Astrocyte of the cerebellum (primary cell): ENCODE results near the gene PACS2.

Source experiments
- DNase-seq: peaks from one replicate; pipeline ENCODE4 v3.0.0-alpha.2; 2011; ENCODE audit warnings: low read depth
- H3K4me3 ChIP-seq: 2 replicates; pipeline ENCODE4 v1.5.1; 2011; ENCODE audit warnings: mild to moderate bottlenecking, low read depth, low read length, moderate library complexity
- in situ Hi-C: cut with HindIII; loops from 2 replicates; pipeline ENCODE4 v1.10.0; 2017; ENCODE audit warnings: low sequenced_read_pairs
- TF ChIP-seq, protein P1 (sequence below): IDR thresholded peaks from 2 replicates; pipeline ENCODE4 v1.5.1; 2012; ENCODE audit warnings: low read length, low read depth, moderate library complexity, mild to moderate bottlenecking; ENCODE audit errors: missing control alignments

Gene PACS2

DNA sequence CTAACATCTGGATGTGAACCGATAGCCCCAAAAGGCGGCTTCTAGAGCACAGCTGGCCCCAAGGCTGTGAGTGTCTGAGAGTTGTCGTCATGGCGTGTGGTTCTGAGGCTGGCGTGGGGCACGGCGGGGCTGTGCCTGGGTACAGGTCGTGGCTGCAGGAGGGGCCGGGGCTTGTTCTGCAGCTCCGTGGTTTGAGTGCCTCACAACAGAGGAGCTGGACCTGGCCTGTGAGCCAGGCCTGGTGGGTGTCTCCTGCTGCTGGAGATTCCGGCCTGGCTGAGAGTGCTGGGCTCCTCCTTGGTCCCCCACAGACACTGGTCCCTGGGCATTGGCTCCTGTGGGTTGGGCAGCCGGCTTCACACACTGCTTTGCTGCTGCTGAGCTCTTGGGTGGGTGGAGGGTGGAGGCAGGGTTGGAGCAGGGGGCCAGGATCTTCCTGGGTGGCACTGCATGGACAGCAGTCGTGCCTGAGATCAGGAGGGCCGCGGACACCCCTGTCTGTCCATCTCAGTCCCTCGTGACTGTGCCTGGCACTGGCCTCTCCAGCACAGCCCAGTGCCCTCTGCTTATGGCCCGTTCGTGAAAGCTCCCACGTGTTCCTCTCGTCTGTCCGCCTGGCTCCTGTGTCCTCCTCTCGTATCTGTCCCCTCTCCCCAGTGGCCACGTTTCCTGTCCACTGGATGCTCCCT, 52.0 kb downstream of the PACS2 start:
- in situ Hi-C loops: no loop called here
- no peak for DNase-seq
- TF ChIP-seq, protein P1, sequence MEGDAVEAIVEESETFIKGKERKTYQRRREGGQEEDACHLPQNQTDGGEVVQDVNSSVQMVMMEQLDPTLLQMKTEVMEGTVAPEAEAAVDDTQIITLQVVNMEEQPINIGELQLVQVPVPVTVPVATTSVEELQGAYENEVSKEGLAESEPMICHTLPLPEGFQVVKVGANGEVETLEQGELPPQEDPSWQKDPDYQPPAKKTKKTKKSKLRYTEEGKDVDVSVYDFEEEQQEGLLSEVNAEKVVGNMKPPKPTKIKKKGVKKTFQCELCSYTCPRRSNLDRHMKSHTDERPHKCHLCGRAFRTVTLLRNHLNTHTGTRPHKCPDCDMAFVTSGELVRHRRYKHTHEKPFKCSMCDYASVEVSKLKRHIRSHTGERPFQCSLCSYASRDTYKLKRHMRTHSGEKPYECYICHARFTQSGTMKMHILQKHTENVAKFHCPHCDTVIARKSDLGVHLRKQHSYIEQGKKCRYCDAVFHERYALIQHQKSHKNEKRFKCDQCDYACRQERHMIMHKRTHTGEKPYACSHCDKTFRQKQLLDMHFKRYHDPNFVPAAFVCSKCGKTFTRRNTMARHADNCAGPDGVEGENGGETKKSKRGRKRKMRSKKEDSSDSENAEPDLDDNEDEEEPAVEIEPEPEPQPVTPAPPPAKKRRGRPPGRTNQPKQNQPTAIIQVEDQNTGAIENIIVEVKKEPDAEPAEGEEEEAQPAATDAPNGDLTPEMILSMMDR: no peak
- H3K4me3 ChIP-seq: no peak overlapping the region

DNA sequence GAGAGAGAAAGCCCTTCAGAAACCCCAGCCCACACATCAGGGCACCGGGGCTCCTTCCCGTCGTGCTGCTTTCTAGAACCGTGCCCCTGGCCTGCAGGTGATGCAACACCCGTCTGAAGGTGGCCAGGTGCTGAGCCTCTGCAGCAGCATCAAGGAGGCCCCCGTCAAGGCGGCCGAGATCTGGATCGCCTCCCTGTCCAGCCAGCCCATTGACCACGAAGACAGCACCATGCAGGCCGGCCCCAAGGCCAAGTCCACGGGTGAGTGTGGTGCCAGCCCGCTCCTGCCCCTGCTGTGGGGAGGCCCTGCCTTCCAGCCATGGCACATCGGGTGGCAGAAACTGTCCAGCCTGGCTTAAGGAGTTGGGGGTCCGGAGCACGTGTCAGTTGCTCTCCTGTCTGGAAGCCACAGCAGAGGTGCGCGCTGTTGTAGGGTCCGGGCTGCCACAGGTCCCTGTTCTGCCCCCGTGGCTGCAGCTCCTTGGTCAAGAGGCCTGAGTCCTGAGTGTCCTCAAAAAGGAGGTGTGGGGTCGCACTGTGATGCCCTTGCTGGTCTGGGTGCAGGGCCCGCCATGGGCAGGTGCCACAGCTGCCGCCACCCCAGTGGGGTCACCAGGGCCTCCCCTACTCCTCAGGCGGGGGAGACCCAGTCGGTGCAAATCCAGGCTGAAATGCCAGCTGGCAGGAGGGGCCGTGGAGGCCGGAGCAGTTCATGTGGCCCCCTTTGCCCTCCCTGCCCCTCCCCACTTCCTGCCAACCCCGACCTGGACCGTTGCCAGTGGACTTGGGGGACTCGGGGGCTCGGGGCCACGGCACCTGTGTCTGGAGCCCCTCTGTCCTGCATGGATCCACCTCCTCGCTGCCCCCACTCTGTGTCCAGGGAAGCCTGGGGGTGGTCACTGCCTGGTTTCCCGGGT, 52.8 kb downstream of the PACS2 start:
- H3K4me3 ChIP-seq: no peak overlapping the region
- no peak for DNase-seq
- in situ Hi-C loops: no loop called here
- TF ChIP-seq, protein P1: no peak

DNA sequence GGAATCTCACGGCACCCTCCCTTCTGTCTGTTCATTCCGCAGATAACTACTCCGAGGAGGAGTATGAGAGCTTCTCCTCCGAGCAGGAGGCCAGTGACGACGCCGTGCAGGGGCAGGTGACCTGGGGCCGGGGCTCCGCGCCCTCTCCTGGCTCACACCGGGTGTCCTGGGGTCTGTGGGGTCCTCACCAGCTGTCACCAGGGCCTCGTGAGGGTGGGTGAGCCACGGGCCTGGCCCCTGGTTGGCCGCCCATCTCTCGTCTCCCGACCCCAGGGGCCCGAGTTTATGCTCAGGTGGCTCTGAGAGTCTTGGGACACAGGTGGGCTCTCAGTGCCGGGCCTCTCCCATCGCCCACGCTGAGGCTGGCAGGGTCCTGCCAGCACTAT, 53.5 kb downstream of the PACS2 start:
- TF ChIP-seq, protein P1: no peak
- in situ Hi-C loops: no loop called here

DNA sequence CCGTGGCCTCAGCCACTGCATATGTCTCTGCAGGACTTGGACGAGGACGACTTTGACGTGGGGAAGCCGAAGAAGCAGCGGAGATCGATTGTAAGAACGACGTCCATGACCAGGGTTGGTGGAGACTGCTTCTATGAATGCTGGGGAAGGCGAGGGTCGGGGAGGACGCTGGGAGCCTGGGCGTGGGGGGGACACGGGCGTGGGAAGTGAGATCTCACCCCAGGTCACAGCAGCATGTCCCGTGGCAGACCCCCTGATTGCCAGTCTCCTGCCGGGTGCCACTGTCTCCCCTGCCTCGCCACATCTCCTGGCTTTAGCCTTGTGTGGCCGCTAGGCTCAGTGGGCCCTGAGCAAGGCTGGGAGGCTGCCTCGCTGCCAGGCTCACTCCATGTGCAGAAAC, 53.9 kb downstream of the PACS2 start:
- no peak overlapping the region for H3K4me3 ChIP-seq
- TF ChIP-seq, protein P1: no peak
- in situ Hi-C loops: no loop called here
- DNase-seq: no peak

More for the DNA sequence above, 53.5 kb downstream of the PACS2 start:
- no peak overlapping the region for H3K4me3 ChIP-seq
- no peak for DNase-seq

DNA sequence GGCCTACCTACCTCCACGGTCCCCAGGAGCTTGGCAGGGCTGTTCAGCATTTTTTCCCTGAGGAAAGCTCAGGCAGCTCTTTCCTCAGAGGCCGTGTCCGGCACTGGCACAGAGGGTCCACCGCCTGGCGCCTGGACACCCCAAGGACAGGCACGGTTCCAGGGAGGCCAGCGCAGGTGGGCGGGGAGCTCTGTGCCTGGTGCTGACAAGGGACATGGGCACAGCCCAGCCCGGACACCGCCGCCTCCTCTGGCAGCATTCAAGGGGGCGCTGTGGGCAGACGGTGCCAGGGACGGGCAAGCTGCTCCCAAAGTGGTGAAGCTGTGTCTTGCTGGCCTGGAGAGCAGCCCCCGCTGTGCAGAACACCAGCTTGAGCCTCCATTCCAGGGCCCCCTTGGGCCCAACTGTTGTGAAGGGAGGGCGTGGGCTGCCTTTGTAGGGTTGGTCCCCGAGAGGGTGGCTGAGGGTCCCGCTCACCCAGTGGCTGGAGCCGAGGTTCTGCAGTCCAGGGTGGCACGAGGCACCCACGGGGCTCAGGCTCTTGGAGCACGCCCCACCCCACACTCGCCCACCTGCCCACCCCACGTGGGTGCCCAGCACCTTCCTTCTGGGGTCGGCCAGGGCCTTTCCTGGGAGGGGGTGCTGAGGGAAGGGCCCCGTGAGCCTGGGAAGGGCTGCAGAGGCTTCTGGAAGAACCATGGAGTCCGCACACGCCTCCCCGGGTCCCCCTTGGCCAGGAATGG, 54.5 kb downstream of the PACS2 start:
- TF ChIP-seq, protein P1: no peak

DNA sequence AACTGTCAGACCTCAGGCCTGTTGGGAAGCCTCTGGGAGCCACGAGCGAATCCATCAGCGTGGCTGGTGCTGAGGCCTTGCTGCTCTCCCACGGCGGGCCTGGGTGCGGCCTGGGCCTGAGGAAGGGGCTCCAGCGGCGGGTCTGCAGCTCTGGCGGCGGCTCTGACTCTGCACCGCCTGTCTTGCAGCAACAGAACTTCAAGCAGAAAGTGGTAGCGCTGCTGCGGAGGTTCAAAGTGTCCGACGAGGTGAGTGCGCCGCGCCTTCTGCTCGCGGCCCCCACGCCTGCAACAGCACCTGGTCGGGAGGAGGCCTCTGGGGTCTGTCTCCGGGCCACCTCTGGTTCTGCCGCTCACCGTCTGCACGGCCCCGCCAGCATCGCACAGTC, 55.1 kb downstream of the PACS2 start:
- in situ Hi-C loops: no loop called here
- no peak for DNase-seq
- H3K4me3 ChIP-seq: no peak overlapping the region
- TF ChIP-seq, protein P1: no peak

More for the DNA sequence above, 54.5 kb downstream of the PACS2 start:
- no peak for DNase-seq
- H3K4me3 ChIP-seq: no peak overlapping the region
- in situ Hi-C loops: no loop called here
